ENCODE data around the gene KCNB1.
A peak's percentile ranks its signal among the peaks of the same experiment; 100 is the strongest.

The KCNB1 gene

DNA sequence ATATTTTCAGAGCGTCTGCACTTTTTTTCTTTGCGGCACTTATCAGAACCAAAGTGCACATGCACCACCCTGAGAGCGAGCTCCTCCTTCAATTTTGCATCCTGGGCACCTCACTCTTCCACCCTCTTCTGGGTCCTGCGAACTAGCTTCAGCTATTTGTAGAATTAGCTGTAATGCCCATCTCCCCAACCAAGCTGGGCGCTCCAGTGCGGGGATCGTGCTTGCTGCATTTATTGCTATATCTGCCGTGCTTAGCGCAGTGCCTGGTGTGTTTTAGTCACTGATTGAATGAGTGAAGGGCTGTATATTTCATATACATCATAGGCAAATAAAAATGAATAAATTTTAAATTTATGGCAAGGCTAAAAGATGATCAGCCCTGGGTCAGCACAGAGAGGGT, 75.8 kb downstream of the KCNB1 start:
- no peak for DNase-seq

DNA sequence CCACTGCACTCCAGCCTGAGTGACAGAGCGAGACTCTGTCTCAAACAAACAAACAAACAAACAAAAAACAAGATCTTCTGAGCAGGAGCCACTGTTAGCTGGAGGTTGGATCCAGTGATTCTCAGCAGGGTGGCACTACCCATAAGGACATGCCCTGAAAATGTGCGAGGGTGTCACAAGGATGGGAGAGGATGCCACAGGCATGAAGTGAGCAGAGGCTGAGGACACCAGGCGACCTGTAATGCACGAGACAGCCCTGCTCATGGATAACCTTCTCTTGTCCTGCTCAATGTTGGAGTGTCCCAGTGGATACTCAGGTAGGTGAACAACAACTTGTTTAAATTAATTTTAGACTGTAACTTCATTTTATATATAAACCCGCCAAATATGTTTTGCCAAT, 76.8 kb downstream of the KCNB1 start:
- DNase-seq: no peak

DNA sequence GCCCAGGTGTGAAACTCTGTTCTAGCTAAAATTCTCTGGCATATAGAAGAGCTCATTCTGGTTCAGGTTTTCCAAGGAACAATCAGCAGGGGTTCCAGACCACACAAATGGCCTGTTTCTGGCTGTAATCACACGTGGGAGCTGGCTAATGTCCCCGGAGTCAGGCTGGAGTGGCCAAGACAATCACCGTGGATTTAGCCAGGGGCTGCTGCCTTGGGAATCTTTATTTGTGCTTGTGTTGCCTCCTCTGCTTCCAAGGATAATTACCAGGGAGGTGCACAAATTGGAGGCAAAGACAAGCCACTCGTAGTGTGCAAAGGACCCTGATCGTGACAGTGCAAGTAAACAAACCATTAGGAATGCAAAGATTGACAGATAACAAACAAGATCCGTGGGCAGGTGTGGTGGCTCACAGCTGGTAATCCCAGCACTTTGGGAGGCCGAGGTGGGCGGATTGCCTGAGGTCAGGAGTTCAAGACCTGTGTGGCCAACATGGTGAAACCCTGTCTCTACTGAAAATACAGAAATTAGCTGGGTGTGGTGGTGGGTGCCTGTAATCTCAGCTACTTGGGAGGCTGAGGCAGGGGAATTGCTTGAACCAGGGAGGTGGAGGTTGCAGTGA, 77.3 kb downstream of the KCNB1 start:
- no peak for DNase-seq

DNA sequence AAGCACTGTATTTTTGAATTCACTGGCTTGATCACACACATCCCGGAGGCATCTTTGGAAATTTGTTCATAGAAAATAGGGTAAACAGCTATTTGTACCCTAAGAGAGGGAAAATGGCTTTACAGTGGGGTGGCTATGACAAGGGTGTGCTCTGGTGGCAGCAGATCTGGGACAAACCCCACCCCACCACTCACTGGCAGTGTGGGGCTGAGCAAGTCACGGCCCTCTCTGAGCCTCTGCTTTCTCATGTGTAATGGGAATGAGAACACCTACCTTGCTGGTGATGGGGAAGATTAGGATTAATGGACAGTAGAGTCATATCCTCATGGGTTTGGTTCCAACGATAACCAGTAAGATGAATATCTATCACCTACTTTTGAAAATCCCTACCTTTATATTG, 78.0 kb downstream of the KCNB1 start:
- no peak for DNase-seq

DNA sequence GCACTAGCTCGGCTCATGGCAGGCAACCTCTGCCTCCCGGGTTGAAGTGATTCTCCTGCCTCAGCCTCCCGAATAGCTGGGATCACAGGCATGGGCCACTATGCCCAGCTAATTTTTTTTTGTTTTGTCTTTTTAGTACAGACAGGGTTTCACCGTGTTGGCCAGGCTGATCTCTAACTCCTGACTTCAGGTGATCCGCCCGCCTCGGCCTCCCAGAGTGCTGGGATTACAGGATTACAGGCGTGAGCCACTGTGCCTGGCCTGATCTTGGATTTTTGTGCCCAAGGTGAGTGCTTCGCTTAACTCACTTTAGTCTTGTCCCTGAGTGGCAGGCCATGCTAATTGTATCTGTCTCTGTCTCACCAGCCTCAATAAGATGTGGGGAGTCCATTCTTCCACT, 78.6 kb downstream of the KCNB1 start:
- peak; percentile 45 for DNase-seq

DNA sequence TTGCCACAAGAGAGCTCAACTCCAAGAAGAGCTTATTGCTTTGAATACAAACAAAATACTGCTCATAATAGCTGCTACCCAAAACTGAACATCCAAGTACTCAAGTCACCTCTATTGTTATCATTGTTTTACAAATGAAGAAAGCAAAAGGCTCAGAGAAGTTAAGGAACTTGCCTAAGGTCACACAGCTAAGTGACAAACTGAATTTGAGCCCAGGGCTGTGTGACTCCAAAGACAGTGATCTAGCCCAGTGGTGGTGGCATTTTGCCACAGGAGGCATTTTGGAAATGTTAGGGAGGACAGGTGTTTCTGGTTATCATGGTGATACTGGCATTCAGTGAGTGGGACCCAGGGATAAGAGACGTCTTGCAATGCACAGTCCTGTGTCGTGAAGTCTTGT, 79.5 kb downstream of the KCNB1 start:
- DNase-seq: no peak

DNA sequence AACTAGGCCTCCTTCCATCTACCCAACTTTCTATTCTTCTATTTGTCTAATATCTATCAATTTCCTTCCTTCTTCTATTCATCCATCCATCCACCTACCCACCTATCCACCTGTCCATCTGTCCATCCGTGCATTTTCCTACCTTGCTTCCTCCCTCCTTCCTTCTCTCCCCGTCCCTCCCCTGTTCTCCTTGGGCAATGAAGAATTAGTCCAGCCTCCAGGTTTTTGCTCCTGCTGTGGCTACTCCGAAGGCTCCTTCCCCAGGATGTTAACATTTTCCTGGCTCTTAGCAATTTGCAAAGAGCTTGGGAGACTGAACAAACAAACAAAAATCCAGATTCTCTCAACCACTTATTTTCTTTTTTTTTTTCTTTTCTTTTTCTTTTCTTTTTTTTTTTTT, 81.6 kb downstream of the KCNB1 start:
- DNase-seq: no peak

DNA sequence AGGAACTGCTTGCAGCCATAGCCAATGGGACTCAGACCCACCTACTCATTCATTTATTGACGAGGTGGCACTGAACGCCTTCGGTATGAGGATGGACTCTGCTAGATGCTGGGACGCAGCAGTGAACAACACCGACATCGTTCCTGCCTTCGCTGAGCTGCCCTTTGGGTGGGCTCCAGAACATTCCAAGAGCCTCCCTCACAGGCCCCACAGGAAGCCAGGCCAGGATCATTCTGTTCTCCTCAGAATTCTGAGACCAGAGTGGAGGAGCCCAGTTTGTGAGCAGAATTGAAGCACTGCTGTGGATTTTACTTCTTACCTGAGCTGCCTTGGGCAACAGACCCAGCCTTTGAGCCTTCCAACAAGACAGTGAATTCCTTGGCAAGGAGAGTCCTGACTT, 82.1 kb downstream of the KCNB1 start:
- no peak for DNase-seq

DNA sequence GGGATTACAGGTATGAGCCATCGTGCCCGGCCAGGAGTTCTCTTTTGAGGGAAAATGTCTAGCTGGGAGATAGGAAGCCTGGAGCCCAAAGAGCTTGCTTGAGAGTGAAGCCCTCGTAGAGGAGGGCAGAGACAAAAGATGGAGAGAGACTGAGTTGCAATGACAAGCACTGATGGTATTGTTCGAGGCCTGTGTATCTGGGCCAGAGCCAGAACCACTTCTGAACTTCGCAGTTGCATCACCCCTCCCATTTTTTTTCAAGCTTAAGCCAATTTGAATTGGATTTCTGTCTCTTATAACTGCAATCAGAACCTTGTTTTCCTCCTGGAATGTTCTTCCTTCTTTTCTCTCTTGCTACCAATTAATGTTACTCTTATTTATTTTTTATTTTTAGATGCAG, 83.1 kb downstream of the KCNB1 start:
- DNase-seq: no peak

DNA sequence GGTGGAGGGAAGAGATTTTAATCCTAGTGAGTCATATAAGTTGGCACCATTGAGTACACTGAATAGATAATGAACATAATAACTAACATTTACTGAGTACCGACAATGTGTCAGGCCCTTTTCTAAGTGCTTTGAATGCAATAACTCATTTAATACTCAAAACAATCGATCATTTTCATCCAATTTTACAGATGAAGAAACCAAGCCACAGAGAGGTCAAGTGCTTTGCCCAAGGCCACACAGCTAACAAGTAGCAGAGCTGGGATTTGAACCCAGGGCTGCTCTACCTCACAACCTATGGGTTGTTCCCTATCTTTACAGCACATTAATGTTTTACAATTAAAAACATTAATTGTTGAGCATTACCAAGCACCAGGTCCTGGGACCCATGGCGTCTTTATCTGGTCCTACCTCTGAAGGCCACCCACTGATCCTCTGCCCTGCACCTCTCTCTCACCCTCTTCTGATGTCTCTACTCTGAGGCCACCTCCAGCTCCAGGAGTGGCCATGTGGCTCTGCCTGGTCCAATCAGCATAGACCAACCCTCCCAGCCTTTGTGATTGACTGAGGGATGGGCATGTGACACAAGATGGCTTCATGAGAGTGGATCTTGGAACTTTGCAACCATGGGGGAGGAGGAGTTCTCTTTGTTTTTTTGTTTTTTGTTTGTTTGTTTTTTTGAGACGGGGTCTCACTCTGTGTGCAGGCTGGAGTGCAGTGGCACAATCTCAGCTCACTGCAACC, 83.9 kb downstream of the KCNB1 start:
- peak; percentile 29 for DNase-seq

DNA sequence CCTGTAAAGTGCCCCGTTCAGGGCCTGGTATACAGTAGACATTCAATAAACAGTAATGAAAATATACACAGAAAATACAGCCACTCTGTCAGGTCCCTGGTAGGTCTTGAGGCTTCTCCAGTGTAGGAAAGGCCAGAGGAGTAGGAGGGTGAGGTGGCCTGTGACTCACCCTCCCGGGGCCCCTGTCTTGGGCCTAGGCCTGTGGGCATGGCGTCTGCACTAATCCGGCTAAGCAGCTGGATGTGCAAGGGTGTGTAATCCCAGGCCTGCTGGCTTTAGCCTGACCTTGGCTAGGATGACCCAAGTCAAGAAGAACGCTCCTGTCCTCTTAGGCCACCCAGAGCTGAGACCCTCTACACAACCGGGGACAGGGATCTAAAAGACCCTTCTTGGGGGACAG, 84.9 kb downstream of the KCNB1 start:
- peak; percentile 92 for DNase-seq

DNA sequence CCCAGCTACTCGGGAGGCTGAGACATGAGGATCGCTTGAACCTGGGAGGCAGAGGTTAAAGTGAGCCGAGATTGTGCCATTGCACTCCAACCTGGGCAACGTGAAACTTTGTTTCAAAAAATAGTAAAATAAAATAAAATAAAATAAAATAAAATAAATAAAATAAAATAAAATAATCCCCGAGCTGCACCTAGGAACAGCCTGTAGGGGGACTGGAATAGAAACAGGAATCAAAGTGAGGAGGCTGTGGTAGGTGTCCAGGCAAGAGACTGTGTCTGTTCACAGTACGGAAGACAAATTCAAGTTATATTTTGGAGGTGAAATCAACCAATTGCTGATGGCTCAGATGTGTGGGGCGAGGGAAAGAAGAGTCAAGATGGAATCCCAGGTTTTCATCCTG, 86.2 kb downstream of the KCNB1 start:
- DNase-seq: no peak

DNA sequence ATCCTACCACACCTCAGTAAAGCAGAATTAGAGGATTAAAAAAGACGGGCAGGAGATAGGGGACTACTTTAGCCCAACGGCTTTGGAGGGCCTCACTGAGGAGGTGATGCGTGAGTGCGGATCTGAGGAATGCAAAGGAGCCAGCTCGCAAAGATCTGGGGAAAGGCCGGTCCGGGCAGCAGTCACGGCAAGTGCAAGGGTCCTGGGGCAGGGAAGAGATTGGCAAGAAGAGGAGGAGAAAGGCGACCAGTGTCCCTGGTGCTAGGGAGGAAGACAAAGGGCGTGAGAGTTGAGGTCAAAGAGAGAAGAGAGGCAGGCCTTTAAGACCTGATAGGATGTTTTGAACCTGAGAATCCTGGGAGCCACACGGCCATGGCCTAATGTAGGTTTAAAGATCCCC, 86.8 kb downstream of the KCNB1 start:
- DNase-seq: peak; percentile 82

DNA sequence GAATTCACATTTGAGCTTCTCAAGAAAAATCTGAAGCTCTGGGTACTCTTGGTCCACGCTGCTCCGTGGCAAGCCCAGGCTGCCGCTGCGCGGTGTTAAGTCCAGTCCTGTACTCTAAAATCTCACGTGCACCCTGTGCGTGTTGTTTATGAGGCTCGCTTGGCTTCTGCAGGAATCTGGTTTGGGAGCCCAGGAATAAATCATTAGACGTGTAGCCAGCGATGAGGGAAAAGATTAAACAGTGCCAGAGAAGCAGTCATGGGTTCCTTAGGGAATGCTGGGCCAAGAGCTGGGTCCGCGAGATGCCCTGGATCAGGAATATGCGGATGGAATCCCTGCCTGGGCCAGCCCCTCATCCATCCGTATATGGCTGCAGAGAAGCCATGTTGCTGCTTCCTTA, 87.3 kb downstream of the KCNB1 start:
- DNase-seq: no peak

DNA sequence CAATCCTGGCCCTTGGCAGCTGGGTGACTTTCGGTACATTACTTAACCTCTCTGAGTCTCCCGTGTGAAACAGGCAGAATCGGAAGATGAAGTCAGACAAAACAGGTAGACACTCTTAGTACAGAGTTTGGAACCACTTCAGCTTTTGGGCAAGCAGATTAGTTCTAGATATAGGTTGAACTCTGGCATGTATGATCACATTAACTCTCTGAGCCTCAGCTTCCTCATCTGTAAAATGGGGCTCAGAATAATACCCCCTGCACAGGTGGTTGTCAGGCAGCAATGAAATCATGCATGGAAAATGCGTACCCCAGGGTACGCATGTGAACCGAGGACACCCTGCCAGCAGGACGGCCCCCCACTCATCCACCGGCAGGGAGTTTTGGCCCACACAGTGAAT, 87.7 kb downstream of the KCNB1 start:
- DNase-seq: no peak

DNA sequence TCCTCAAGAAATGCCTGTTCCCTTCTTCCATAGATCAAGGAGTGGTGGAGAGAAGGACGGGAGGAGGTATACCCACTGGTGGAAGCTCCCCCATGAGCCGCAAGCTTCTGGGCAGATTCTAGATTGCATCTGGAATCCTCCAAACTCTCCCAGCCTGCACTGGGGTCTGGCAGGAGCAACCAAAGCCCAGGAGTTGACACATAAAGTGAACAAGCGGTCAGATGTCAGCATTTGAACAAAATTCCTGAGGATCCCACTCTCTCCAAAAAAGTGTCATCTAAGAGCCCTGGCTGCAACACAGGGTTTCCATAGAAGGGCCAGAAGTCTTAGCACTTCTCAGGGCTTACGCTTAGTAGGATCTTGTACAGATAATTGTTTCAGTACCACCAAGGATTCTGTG, 88.2 kb downstream of the KCNB1 start:
- DNase-seq: no peak

DNA sequence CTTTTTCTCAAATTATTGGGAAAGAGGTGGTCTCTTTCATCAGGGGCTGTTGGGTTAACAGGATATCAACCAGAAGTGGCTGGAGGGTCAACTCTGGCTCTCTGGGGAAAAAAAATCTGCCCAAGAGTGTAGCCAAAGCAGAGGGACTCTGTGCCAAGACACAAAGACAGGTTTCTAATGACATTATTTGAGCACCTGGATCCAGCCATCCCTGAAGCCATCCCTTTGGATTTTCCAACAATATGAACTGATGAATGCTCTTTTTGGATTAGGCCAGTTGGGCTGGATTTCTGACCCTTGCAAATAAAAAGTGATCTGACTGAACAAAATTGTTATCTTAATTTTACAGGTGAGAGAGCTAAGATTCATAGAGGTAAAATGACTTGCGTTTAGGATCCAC, 88.7 kb downstream of the KCNB1 start:
- no peak for DNase-seq

DNA sequence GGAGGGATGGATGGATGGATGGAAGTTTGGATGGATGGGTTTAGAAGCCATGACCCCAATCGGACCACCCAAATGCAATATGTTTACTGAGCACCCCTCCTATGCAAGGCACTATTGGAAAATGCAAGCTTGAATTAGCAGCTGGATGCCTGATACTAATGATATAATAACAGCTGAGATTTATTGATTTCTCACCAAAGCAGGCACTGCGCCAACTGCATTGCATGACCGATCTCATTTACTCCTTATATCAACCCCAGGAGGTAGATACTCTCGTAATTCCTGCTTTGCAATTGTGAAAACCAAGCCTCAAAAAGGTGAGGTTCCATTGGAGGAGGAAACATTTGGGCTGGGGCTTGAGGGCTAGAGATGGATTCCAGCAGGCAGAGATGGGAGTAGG, 89.7 kb downstream of the KCNB1 start:
- no peak for DNase-seq

DNA sequence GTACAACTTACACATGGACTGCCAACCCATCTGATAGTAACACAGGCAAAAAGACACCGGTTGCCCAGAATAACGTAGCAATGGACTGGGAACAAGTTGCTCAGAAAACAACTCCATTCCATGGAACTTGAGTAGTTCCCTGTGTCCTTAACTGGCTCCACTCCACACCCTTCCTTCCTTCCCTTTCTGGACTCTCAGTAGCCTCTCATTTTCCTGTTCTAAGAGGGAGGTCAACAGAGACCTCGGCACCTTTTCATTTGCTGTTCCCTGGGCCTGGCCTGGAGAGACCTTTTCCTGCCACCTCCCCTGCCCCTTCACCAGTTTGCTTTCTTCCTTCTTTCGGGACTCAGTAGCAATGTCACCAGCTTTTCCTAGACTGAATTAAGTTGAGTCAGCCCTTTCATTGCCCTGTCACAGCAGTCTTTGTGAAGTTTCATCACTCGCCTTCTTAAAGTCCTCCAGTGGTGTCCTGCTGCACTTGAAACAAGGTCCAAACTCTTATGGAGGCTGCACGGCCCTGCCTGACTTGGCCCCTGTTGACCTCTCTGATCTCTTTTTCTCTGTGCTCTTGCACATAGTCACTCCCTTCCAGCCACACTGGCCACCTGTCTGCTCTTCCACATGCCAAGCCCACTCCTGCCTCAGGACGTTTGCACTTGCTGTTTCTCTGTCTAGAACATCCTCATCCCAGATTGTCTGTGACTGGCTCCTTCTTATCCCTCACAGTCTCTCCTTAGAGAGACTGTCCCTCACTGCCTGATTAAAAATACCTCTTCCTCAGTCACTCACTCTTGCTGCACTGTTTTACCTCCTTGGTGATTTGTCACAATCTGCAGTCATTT, 90.8 kb downstream of the KCNB1 start:
- no peak for DNase-seq

DNA sequence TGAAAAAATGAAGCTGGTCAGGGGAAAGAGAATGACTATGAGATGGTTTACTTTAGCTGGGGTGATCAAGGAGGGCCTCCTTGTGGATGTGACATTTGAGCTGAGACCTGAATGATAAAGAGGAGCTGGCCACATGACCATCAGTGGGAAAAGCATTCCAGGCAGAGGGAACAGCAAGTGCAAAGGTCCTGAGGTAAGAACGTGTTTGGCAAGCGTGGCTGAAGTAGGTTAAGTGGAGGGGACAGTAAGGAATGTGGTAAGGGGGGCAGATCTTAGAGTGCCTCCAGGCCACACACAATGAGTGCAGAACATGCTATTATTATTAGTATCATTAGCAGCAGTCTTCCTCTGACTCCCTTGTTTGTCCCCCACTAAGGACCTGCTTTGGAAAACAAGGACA, 92.6 kb downstream of the KCNB1 start:
- DNase-seq: no peak

DNA sequence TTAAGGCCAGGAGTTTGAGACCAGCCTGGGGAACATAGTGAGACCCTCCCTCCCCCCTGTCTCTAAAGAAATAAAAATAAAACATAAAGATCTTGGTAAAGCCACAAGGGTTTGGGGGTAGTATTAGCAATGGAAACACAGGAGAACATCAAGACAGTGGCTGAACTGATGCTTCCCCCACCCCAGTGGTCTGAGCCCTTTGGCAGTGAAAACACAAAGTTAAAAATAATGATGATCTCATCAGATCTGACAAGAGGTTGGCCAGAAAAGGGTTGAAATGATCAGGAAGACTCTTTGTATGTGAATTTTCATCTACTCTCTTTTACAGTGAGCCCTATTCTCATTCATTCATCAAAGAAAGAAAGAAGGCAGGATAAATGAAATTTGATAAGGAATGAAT, 93.7 kb downstream of the KCNB1 start:
- no peak for DNase-seq

DNA sequence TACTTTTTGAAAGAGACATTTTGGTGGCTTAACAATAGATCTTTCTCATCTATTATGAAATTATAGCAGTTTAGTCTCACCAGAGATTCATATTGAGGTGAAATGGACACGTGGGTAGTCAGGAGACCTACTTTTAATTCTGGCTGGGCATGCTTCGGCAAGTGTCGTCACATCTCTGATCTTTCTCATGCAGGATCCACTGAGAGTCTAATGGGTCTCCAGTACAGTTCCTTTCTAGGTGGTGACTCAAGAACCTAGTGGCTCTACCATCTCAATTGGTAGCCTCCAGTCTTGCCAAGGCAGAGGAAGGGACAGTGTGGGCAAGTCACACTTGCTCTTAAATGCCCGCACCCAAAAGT, 94.9 kb downstream of the KCNB1 start:
- DNase-seq: no peak

DNA sequence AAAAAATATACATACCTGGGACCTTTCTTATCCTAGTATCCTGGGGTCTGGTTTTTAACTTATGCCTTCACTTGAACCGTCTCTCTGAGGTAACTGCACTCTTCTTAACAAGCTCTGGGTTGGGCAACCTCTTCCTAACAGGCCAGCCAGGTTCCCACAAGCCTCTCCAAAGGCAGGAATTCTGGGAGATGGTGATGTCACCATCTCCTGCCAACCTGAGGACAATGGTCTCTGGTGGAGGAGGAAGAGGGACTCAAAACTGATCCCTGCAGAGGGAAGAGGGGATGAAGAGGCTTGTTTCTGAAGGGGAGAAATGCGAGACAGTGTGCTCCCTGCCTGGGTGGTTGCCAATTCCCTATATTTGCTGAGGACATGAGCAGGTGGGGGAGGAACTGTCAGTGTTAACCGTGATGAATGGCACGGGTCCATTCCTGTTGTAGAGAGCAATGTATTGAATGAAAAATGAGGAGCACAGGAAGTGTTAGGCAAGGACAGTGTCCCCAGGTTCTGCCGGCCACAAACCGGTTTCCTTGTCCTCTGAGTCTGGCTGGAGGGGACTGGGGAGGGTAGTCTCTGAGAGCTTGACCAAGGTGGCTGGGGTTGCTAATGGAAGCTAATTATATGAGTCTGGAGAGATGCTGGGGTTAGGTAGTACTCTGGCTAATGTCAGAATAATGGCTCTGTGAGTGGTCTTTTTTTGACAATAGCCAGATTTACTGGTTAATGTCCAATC, 95.5 kb downstream of the KCNB1 start:
- peak; percentile 37 for DNase-seq

DNA sequence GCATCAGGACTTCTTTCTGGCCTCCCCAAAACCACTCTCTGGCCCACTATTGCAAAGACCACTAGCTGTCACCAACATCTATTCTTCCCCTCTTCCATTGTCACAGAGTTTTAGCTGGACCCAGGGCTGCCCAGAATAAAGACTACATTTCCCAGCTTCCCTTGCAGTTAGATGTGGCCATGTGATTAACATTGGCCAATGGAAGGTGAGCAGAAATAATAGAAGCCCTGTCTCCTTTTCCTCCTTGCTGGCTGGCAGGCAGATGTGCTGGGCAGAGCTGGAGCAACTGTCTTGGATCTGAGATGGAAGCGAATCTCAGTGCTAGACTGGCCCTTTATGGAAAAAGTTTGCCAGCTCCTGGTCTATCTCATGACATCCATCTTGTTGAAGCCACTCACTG, 97.0 kb downstream of the KCNB1 start:
- DNase-seq: peak; percentile 82

All from NCI-H82 (cell line).